Heart right ventricle (tissue), 16 donors: ENCODE measurements around the gene FUT8. TPM values are rescaled to one million over a fixed set of nuclear protein-coding genes. Genes with fewer than 3 reads are reported as not detected.

Experiments used
- ATAC-seq, 8 donors: fragments of 200-7000 bp; cut with Tn5 transposase; one replicate each; pipeline ENCODE4 v1.9.1; 2020; ENCODE audit warnings: mild to moderate bottlenecking in 8 of 8, moderate library complexity in 8 of 8, moderate number of reproducible peaks in 1 of 8
- DNase-seq, 2 donors: peaks; one replicate each; pipeline ENCODE4 v3.0.0-alpha.2; 2020
- H3K27ac ChIP-seq, 10 donors: fragments of 200-600 bp; sonication (generic) in 2 of 10; one replicate each; pipeline versions ENCODE4 v1.5.0 to v1.8.0; 2020 to 2022; ENCODE audit warnings: mild to moderate bottlenecking in 3 of 10
- H3K27me3 ChIP-seq, 7 donors: fragments of 200-600 bp; one replicate each; pipeline ENCODE4 v1.8.0; 2021 to 2022; ENCODE audit warnings: mild to moderate bottlenecking in 2 of 7
- H3K36me3 ChIP-seq, 9 donors: fragments of 200-600 bp; sonication (generic) in 1 of 9; one replicate each; pipeline versions ENCODE4 v1.5.0 to v1.8.0; 2020 to 2022; ENCODE audit warnings: mild to moderate bottlenecking in 2 of 9
- H3K4me1 ChIP-seq, 9 donors: fragments of 200-600 bp; sonication (generic) in 1 of 9; one replicate each; pipeline versions ENCODE4 v1.5.0 to v1.8.0; 2020 to 2022; ENCODE audit warnings: mild to moderate bottlenecking in 4 of 9
- H3K4me3 ChIP-seq, 10 donors: fragments of 200-600 bp; sonication (generic) in 2 of 10; one replicate each; pipeline versions ENCODE4 v1.5.0 to v1.8.0; 2020 to 2022; ENCODE audit warnings: mild to moderate bottlenecking in 7 of 10, moderate library complexity in 2 of 10
- H3K9me3 ChIP-seq, 11 donors: fragments of 200-600 bp in 10 of 11; sonication (generic) in 2 of 11; one replicate each; pipeline versions ENCODE4 v1.5.0 to v1.8.0; 2013 to 2022; ENCODE audit warnings: mild to moderate bottlenecking in 2 of 11, control low read depth in 1 of 11, moderate library complexity in 1 of 11
- CTCF ChIP-seq, 9 donors: fragments of 200-600 bp; sonication (generic) in 2 of 9; IDR thresholded peaks; one replicate each; pipeline versions ENCODE4 v1.5.0 to v1.8.0; 2021 to 2022; ENCODE audit warnings: antibody characterized with exemption in 9 of 9, mild to moderate bottlenecking in 5 of 9, moderate library complexity in 1 of 9
- WGBS, 2 donors: extraction: QIAGEN DNeasy Blood & Tissue Kit; methylation state at CpG; one replicate each; pipeline ENCODE4 v1.1.7; 2013; ENCODE audit warnings: inconsistent platforms in 1 of 2; 5-methylcytosine and 5-hydroxymethylcytosine counted together
- intact Hi-C, 10 donors: fragments of 100-400 bp; cut with DNase I; formaldehyde crosslinking; loops; one replicate each; pipeline versions ENCODE4 v1.11.1 to v1.14.2; 2022
- polyA plus RNA-seq, 2 donors: library from polyadenylated mRNA; stranded (reverse); fragments of 200-250 nt; gene quantifications; one replicate each; pipeline ENCODE4 v1.2.3, GENCODE V29; 2013
- total RNA-seq, 10 donors: library from RNA; stranded (reverse); fragmentation: NEBNext Ultra II Directional in 3 of 10; extraction: Animal tissue kit (Norgen Biotek cat#: 25700) in 3 of 10; gene quantifications; one replicate each; pipeline versions ENCODE4 v1.2.1 to v1.2.4, GENCODE V29; 2021 to 2023
- donor health status: Arrhythmogenic right ventricular cardiomyopathy.
- donor health status: ischemic (EF 13 %, LVEDD 7.1; RV severe dilation, severe dysfunction).
- donor health status: healthy with polysubstance abuse.
- donor health status: DM: no; HTN: yes; CAD: no.
- donor health status: DM: no; HTN: no; CAD: no.
- donor health status: ischemic (EF 25% LVEDD 6.9; RV normal size, moderate dysfunction).
- donor health status: ischemic (EF 25% LVEDD 5.7; RV mildly dilated, moderate dysfunction).
- donor health status: healthy.
- donor health status: DM: yes; HTN: yes; CAD: no.
- donor health status: Ischemic cardiomyopathy.
- donor health status: ischemic (EF 35%, LVEDD 5.7; RV mildly dilated, moderate dysfunction).
- donor health status: nonischemic (EF 11% LVEDD 7.7; RV severe dilation, severe dysfunction).
- donor health status: DM: yes; HTN: yes; CAD: no.
- donor health status: PGD.
- donor health status: ischemic (EF 29% LVEDD 5.4; RV normal size, mild dysfunction).
- donor health status: nonischemic (EF 23%, LVEDD 6.1; RV moderate dilation, normal function).

FUT8 gene
- total and polyA plus RNA-seq, 12 donors, result 2.9 to 16.1 (median 9.9) TPM

DNA sequence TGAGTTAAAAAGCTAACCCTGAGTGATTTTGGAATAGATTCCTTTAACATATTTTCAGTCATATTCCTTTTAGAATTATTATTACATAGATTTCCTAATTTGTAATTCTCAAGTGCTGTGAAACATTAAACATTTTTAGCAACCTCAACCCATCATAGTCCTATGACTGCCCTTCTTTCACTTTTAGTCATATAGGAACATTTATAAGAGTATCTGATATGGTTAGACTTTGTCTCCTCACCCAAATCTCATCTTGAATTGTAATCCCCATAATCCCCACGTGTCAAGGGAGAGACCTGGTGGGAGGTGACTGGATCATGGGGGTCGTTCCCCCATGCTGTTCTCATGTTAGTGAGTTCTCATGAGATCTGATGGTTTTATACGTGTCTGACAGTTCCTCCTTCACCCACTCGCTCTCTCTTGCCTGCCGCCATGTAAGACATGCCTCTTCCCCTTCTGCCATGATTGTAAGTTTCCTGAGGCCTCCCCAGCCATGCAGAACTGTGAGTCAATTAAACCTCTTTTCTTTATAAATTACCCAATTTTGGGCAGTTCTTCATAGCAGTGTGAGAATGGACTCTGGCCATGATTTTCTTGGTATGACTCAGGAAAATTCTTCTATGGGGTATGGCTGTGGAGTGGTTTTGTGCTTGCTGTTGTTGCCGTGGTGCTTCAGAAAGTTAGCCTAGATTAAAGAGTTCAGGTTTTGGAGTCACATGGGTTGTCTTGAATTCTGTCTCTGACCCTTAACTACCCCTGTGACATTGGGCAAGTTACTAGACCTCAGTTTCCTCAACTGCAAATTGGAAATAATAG lies 83.9 kb downstream of the FUT8 start:
- H3K36me3 ChIP-seq, result no peaks in the 10 kb centered on the region
- no peak for DNase-seq
- no peak overlapping the region for H3K27ac ChIP-seq
- H3K9me3 ChIP-seq, result peaks cover 0 to 11% (median 0%) of the 10 kb centered on the region in 11 donors
- TF ChIP-seq CTCF (IDR thresholded peaks at IDR 0.05), result no peak
- no peak for ATAC-seq
- no peak overlapping the region for H3K4me3 ChIP-seq
- 95 to 97% methylated on average over 6 of the region's 6 CpGs for WGBS, 2 donors
- intact Hi-C loops, result no loop called here
- peaks cover 0 to 18% (median 0%) of the 10 kb centered on the region in 9 donors for H3K4me1 ChIP-seq
- no peaks in the 10 kb centered on the region for H3K27me3 ChIP-seq

DNA sequence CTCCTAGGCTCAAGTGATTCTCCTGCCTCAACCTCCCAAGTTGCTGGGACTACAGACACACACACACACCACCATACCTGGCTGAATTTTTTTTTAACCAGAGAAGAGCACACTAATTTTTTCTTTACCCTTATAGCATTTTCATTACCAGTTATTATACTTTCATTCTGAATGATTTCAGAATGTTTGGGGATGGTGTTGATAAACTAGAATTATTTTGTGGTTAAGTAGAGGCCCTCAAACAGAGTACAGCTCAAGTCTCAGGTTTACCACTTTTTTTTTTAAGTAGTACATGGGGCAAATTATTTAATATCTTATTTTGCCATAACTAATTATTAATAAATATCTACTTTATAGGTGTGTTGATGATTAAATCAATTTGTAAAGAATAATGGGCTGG lies 86.6 kb downstream of the FUT8 start:
- no peak for ATAC-seq
- Histone ChIP-seq H3K36me3 (no peaks in the 10 kb centered on the region), H3K27me3 (no peaks in the 10 kb centered on the region), H3K27ac (no peak overlapping the region), H3K4me1 (peaks cover 0 to 29% (median 6%) of the 10 kb centered on the region in 9 donors), H3K4me3 (no peak overlapping the region), H3K9me3 (peaks cover 0 to 11% (median 0%) of the 10 kb centered on the region in 11 donors)
- intact Hi-C loops, result no loop called here
- TF ChIP-seq CTCF (IDR thresholded peaks at IDR 0.05), result no peak
- no peak for DNase-seq

GRCh38 chr14:65500075-65500474 lies 87.5 kb downstream of the FUT8 start:
- no peaks in the 10 kb centered on the region for H3K27me3 ChIP-seq
- intact Hi-C loops, result no loop called here
- WGBS, 2 donors, result 90 to 97% methylated on average over 4 of the region's 4 CpGs
- peaks cover 0 to 29% (median 6%) of the 10 kb centered on the region in 9 donors for H3K4me1 ChIP-seq
- H3K36me3 ChIP-seq, result no peaks in the 10 kb centered on the region
- peaks cover 0 to 11% (median 0%) of the 10 kb centered on the region in 11 donors for H3K9me3 ChIP-seq
- no peak overlapping the region for H3K4me3 ChIP-seq
- DNase-seq (no peak), ATAC-seq (no peak)
- H3K27ac ChIP-seq, result no peak overlapping the region
- no peak for TF ChIP-seq CTCF (IDR thresholded peaks at IDR 0.05)

DNA sequence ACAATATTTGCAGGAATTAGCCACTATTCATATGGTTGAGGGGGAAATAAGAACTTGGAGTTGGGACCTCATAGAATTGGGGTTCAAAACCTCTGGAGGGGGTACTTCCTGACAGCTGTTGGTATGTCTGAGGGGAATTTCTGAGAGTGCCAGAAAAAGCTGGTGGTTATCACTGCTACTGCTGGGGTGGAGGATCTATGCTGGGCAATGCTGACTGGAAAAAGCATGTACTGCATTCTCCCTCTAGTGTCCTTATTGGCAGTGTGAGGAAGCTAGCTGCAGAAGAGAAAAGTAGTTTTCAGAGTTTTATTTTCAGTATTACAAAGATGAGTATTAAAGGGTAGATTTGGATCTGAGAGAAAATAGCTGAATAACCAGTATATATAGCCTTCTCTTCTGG lies 88.8 kb downstream of the FUT8 start:
- H3K4me3 ChIP-seq, result no peak overlapping the region
- intact Hi-C loops, result no loop called here
- H3K27me3 ChIP-seq, result no peaks in the 10 kb centered on the region
- TF ChIP-seq CTCF (IDR thresholded peaks at IDR 0.05), result peak in 3 of 9 donors; percentile 6 to 28 (median 13)
- peaks cover 0 to 29% (median 6%) of the 10 kb centered on the region in 9 donors for H3K4me1 ChIP-seq
- ATAC-seq (no peak), DNase-seq (no peak)
- H3K9me3 ChIP-seq, result peaks cover 0 to 5% (median 0%) of the 10 kb centered on the region in 11 donors
- no peaks in the 10 kb centered on the region for H3K36me3 ChIP-seq
- H3K27ac ChIP-seq, result no peak overlapping the region
